ENCODE data around the gene FMOD.
"Not testable (repeated sequence)": the region's sequence is repeated elsewhere in the genome, so short reads cannot be mapped to it uniquely, and the experiment has no call there.

The FMOD gene

GRCh38 chr1:203326830-203327683, 23.9 kb downstream of the FMOD start:
- peak; percentile 66 for DNase-seq (ENCODE audit: low read depth)

- no peak for DNase-seq (ENCODE audit: low read depth)
These were observed 25.4 kb downstream of the FMOD start for GRCh38 chr1:203325418-203326091.

DNA sequence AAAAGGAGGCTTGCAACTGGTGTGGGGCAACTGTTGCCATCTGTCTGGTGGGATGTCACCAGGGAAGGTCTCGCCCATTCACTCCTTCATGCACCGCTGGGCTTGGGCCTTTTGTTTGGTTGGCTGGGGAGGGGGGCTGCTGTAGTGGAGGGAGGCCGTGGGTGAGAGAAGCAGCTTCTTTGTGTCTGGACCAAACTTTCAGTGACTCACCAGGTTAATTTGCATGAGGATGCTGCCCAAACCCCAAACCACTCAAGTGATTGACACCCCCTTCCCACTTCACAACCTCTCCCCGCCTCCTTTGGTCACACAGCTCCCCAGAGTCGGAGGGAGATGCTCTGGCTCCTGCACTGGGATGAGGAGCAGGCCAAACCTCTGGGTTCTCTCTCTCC, 25.9 kb downstream of the FMOD start:
- DNase-seq (ENCODE audit: low read depth): no peak

GRCh38 chr1:203324105-203325025, 26.6 kb downstream of the FMOD start:
- no peak for DNase-seq (ENCODE audit: low read depth)

- DNase-seq (ENCODE audit: low read depth): no peak
These were observed 27.3 kb downstream of the FMOD start for GRCh38 chr1:203323587-203323986.

DNA sequence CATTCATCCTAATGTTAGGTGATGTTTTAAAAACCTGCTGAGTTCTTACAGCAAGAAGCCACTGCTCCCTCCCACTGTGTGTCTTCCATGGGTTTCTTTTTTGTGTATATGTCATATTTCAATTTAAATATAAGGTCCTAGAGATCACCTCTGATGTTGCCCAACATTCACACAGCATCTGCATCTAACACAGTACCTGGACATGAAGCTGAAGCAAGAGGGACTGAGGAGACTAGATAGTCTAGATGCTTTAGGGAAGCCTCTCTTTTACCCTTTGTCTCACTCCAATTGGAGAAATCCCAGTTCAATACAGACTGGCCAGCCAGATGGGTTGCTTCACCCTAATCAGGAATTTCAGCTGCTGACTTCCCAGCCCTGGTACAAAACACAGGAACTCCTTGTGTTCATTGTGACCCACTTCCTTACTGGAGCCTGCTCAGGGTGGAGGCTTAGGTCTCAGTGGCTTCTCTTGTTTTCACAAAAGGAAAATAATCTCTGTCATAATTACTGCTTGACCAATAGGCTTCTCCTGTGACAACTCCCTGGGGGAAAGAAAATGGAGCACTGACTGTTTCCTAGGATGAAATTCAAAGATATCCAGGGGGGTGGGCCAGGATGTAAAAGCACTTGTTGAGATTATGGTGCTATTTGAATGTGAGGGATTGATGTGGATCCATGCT, 28.3 kb downstream of the FMOD start:
- DNase-seq (ENCODE audit: low read depth): no peak

GRCh38 chr1:203321273-203322052, 29.5 kb downstream of the FMOD start:
- no peak for DNase-seq (ENCODE audit: low read depth)

DNA sequence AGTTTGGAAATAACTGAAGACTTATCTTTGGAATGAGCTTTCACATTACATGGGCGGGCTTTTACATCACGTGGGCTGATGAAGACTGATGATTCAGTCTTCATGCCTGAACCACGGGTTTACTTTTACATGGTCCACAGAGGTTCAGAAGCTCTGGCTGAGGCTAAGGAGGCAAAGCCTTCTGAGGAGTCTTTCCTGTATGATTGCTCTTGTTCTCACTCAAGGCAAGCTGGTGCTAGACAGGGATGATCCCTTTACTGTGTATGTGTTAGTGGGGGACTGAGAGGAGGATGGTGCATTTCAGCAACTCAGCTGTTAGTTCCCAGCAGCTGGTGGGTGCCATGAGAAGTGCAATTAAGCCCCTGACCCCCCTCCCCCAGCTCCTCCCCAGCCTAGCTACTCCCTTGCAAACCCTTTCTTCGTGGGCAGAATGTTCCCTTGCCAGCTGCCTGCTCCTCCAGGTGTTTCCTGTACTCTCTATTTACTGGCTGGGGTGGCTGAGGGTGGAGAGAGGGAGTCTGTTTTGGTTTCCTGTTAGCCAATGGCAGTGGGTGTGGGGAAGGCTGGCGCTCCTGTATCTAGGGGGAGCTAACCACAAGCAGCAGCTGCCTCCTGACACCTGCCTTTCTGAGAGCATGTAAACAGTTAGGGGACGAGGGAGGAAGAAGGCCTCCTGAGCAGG, 30.2 kb downstream of the FMOD start:
- peak; percentile 52 for DNase-seq (ENCODE audit: low read depth)

GRCh38 chr1:203318229-203318517, 32.7 kb downstream of the FMOD start:
- no peak for DNase-seq (ENCODE audit: low read depth)

DNA sequence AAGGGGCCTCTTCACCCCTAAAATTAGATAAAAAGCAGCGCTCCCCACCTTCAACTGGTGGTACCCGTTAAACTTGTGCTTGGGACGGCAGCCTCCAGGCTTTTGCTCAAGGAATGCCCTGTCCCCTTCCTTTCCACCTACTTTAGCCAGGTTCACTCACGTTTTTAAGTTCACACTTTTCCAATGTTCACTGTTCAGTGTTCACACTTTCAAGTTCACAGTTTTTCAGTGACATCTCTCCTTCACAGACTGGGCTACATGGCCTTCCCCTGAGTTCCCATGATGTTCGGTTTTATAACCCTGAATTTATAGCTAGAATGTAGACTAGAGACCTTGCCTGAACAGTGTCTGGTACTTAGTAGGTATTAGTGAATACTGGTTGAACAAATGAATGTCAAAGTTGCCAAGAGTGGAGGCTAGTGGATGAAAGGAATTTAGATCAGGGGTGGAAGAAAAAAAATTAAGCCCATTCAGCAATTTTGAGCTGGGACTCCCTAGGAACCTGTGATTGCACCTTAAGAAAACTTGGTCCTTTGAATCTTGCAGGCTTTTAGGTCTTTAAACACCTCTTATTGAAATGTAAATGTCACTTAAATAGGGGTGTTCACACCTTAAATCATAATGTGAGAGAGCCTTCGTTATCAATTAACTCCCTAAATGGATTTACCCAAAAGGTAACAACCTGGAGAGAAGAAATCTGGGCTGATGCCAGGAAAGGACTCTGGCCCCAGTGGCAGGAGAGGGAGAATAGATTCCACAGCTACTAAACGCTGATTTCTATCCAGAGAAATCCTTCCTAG, 33.3 kb downstream of the FMOD start:
- no peak for DNase-seq (ENCODE audit: low read depth)

- no peak for DNase-seq (ENCODE audit: low read depth)
These were observed 34.3 kb downstream of the FMOD start for GRCh38 chr1:203316626-203317093.

GRCh38 chr1:203314025-203314759, 36.7 kb downstream of the FMOD start:
- DNase-seq (ENCODE audit: low read depth): not testable (repeated sequence)

- peak; percentile 75 for DNase-seq (ENCODE audit: low read depth)
These were observed 39.3 kb downstream of the FMOD start for GRCh38 chr1:203311368-203312301.

DNA sequence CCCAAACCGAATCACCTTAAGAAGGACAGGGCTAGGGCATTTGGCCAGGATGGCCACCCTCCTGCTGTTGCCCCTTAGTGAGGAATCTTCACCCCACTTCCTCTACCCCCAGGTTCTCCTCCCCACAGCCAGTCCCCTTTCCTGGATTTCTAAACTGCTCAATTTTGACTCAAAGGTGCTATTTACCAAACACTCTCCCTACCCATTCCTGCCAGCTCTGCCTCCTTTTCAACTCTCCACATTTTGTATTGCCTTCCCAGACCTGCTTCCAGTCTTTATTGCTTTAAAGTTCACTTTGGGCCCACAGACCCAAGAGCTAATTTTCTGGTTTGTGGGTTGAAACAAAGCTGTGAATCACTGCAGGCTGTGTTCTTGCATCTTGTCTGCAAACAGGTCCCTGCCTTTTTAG, 42.0 kb downstream of the FMOD start:
- DNase-seq (ENCODE audit: low read depth): no peak

- DNase-seq (ENCODE audit: low read depth): no peak
These were observed 42.5 kb downstream of the FMOD start for GRCh38 chr1:203308328-203308922.

DNA sequence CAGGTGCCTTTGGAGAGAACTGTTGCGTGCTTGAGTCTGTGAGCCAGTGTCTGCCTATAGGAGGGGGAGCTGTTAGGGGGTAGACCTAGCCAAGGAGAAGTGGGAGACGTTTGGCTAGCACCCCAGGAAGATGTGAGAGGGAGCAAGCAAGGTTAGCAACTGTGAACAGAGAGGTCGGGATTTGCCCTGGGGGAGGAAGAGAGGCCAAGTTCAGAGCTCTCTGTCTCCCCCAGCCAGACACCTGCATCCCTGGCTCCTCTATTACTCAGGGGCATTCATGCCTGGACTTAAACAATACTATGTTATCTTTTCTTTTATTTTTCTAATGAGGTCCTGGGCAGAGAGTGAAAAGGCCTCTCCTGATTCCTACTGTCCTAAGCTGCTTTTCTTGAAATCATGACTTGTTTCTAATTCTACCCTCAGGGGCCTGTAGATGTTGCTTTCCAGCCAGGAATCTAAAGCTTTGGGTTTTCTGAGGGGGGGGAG, 43.2 kb downstream of the FMOD start:
- DNase-seq (ENCODE audit: low read depth): no peak

DNA sequence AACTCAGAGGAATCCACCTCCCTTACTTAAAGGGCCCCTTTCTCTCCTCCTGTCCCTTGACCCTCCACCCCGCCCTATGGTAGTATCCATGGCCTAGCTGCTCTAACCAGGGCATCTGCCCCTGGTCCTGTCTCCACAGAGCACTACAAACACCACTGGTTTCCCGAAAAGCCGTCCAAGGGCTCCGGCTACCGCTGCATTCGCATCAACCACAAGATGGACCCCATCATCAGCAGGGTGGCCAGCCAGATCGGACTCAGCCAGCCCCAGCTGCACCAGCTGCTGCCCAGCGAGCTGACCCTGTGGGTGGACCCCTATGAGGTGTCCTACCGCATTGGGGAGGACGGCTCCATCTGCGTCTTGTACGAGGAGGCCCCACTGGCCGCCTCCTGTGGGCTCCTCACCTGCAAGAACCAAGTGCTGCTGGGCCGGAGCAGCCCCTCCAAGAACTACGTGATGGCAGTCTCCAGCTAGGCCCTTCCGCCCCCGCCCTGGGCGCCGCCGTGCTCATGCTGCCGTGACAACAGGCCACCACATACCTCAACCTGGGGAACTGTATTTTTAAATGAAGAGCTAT, 43.9 kb downstream of the FMOD start:
- no peak for DNase-seq (ENCODE audit: low read depth)
